Left ventricle myocardium inferior (tissue), 1 donor: ENCODE data around the gene PITPNC1. TPM values are rescaled to one million over a fixed set of nuclear protein-coding genes. Genes with fewer than 3 reads are reported as not detected.

Experiments used
- DNase-seq: peaks from one replicate; pipeline ENCODE4 v3.0.0-alpha.2; 2020
- H3K27ac ChIP-seq: fragments of 200-600 bp; replicated peaks from 2 replicates; pipeline ENCODE4 v1.8.0; 2021
- H3K27me3 ChIP-seq: fragments of 200-600 bp; 2 replicates; pipeline ENCODE4 v1.8.0; 2021; ENCODE audit warnings: low read depth
- H3K36me3 ChIP-seq: fragments of 200-600 bp; 2 replicates; pipeline ENCODE4 v1.8.0; 2021
- H3K4me1 ChIP-seq: fragments of 200-600 bp; 2 replicates; pipeline ENCODE4 v1.8.0; 2021
- H3K4me3 ChIP-seq: fragments of 200-600 bp; 2 replicates; pipeline ENCODE4 v1.8.0; 2021; ENCODE audit warnings: mild to moderate bottlenecking, moderate library complexity
- H3K9me3 ChIP-seq: fragments of 200-600 bp; replicated peaks from 2 replicates; pipeline ENCODE4 v1.8.0; 2021
- CTCF ChIP-seq: fragments of 200-600 bp; IDR thresholded peaks from 2 replicates; pipeline ENCODE4 v1.8.0; 2021; ENCODE audit warnings: antibody characterized with exemption, mild to moderate bottlenecking, borderline replicate concordance
- intact Hi-C: fragments of 100-400 bp; cut with micrococcal nuclease; formaldehyde crosslinking; loops from one replicate; pipeline ENCODE4 v1.11.0; 2022
- total RNA-seq: library from RNA; stranded (reverse); fragmentation: NEBNext Ultra II Directional; extraction: Animal tissue kit (Norgen Biotek cat#: 25700); gene quantifications from one replicate; pipeline ENCODE4 v1.2.1, GENCODE V29; 2021
- donor health status: DM: no; HTN: yes; CAD: no; lungs with severe emphysema.

PITPNC1 gene
- total RNA-seq, 1 donor from 2014 or later: 8.1 TPM

- DNase-seq: no peak
- no peak for TF ChIP-seq CTCF
- H3K27ac ChIP-seq: no peak overlapping the region
- H3K4me1 ChIP-seq: no peaks in the 10 kb centered on the region
- H3K4me3 ChIP-seq: no peak overlapping the region
- no peaks in the 10 kb centered on the region for H3K36me3 ChIP-seq
- intact Hi-C loops: no loop called here
- no peaks in the 10 kb centered on the region for H3K9me3 ChIP-seq
- H3K27me3 ChIP-seq: no peaks in the 10 kb centered on the region
Measured at GRCh38 chr17:67570797-67571196, 193.7 kb downstream of the PITPNC1 start.

DNA sequence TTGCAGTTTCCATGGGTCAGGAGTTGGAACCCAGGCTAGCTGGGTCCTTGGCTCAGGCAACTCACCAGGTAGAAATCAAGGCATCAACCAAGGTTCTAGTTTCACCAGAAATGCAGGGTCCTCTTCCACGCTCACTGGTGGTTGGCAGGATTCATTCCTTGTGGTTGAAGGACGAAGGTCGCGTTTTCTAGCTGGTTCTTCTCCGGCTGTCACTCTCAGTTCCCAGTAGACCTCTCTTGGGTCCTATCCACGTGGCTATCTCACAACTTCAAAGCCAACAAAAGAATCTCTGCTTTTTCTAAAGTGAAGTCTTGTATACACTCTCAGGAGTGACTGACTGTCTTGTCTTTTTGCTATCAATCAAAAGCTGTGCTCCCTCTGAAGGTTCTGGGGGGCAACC, 194.4 kb downstream of the PITPNC1 start:
- Histone ChIP-seq H3K36me3 (no peaks in the 10 kb centered on the region), H3K27me3 (no peaks in the 10 kb centered on the region), H3K9me3 (no peaks in the 10 kb centered on the region), H3K4me1 (no peaks in the 10 kb centered on the region), H3K27ac (no peak overlapping the region), H3K4me3 (no peak overlapping the region)
- intact Hi-C loops: no loop called here
- no peak for TF ChIP-seq CTCF
- DNase-seq: no peak

- TF ChIP-seq CTCF: no peak
- intact Hi-C loops: no loop called here
- Histone ChIP-seq H3K36me3 (peaks cover 5% of the 10 kb centered on the region), H3K27ac (no peak overlapping the region), H3K4me1 (no peaks in the 10 kb centered on the region), H3K4me3 (no peak overlapping the region), H3K27me3 (no peaks in the 10 kb centered on the region), H3K9me3 (no peaks in the 10 kb centered on the region)
- no peak for DNase-seq
Measured at GRCh38 chr17:67573987-67574657, 197.0 kb downstream of the PITPNC1 start.

DNA sequence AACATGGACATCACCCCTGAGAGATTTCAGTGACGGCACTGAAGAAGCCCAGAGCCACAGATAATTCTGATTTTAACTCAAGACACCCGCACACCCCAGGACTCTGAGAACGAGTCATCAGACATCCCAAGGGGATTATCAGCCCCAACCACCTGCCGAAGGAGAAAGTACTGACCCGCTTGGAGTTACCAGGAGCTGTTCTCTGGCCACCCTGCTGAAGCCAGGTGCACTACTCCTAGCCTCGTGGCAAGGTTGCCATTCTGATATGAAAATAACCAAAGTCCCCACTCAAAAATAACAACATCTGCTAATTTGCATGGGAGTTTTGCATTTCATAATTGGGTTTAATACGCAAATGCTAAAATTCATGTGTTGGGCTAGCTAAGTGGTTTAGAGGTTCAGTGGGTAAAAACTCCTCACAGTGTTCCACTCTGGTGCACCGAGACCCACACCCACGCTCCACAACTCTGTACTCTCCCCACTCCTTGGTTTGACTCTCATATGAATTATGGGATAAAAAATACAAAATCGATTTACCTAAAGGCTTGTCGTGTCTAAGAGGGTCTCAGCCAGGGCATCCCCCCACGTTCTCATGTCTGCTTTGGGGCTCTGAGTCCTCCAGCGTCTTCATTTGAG, 197.7 kb downstream of the PITPNC1 start:
- Histone ChIP-seq H3K36me3 (peaks cover 7% of the 10 kb centered on the region), H3K9me3 (no peaks in the 10 kb centered on the region), H3K27ac (no peak overlapping the region), H3K4me1 (no peaks in the 10 kb centered on the region), H3K27me3 (no peaks in the 10 kb centered on the region), H3K4me3 (no peak overlapping the region)
- intact Hi-C loops: no loop called here
- TF ChIP-seq CTCF: no peak
- DNase-seq: no peak

GRCh38 chr17:67575325-67575724, 198.2 kb downstream of the PITPNC1 start:
- no peaks in the 10 kb centered on the region for H3K27me3 ChIP-seq
- H3K4me3 ChIP-seq: no peak overlapping the region
- no peaks in the 10 kb centered on the region for H3K9me3 ChIP-seq
- no peak overlapping the region for H3K27ac ChIP-seq
- no peaks in the 10 kb centered on the region for H3K4me1 ChIP-seq
- DNase-seq: no peak
- peaks cover 7% of the 10 kb centered on the region for H3K36me3 ChIP-seq
- TF ChIP-seq CTCF: no peak
- intact Hi-C loops: no loop called here
